Measurements from ENCODE around the gene RAPGEF2. TPM values are rescaled to one million over a fixed set of nuclear protein-coding genes. Genes with fewer than 3 reads are reported as not detected.
A peak's percentile ranks its signal among the peaks of the same experiment; 100 is the strongest.

RAPGEF2 gene
- total and polyA plus RNA-seq, 9 of the 15 experiments (the other 6 are each of a cell fraction or from before 2014, with no cell fraction given): 3.1 to 32.6 (median 23.1) TPM

DNA sequence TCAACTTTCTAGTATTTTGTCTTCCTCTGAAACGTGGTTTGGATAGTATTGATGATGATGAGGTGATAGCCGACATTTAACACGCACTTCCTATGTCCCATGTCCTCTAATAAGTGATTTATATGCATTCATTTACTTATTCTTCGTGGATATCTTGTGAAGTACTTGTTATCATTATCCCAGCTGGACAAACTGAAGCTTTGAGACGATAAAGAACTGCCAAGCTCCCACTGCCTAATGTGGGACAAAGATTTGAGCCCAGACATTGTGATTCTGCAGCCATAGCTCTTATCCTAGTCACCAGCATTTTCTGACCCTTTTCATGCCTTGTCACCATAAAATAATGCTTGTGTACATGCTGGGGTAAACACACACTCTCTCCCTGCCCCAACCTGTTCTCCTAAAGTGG lies 92.5 kb downstream of the RAPGEF2 start (continued):
- TF ChIP-seq ZHX1 (conservative IDR thresholded peaks at IDR 0.05; ENCODE audit: low read length): no peak
- no peak for TF ChIP-seq ETV5 (CRISPR knock-in tag; IDR thresholded peaks at IDR 0.05; ENCODE audit: low read depth)
- TF ChIP-seq, protein P1, sequence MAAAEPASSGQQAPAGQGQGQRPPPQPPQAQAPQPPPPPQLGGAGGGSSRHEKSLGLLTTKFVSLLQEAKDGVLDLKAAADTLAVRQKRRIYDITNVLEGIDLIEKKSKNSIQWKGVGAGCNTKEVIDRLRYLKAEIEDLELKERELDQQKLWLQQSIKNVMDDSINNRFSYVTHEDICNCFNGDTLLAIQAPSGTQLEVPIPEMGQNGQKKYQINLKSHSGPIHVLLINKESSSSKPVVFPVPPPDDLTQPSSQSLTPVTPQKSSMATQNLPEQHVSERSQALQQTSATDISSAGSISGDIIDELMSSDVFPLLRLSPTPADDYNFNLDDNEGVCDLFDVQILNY (CRISPR knock-in tag; IDR thresholded peaks at IDR 0.05): no peak
- TF ChIP-seq BRCA1 (IDR thresholded peaks at IDR 0.05): no peak
- TF ChIP-seq BRCA1 (CRISPR knock-in tag; IDR thresholded peaks at IDR 0.05): no peak
- peak; percentile 95 for TF ChIP-seq NCOR1 (IDR thresholded peaks at IDR 0.05)
- no peak for TF ChIP-seq HOXB6 (CRISPR knock-in tag; IDR thresholded peaks at IDR 0.05; ENCODE audit: borderline replicate concordance)
- TF ChIP-seq PTTG1 (tag; IDR thresholded peaks at IDR 0.05; ENCODE audit: low read depth): no peak
- no peak for TF ChIP-seq CSDE1 (IDR thresholded peaks at IDR 0.05)
- TF ChIP-seq ZNF146 (CRISPR knock-in tag; IDR thresholded peaks at IDR 0.05; ENCODE audit: unreplicated experiment): no peak
- TF ChIP-seq ZNF347 (CRISPR knock-in tag; IDR thresholded peaks at IDR 0.05; ENCODE audit: low read depth): no peak
- TF ChIP-seq NFRKB (IDR thresholded peaks at IDR 0.05; ENCODE audit: low read depth): no peak
- no peak for TF ChIP-seq ZNF282 (CRISPR knock-in tag; IDR thresholded peaks at IDR 0.05)
- no peak for TF ChIP-seq THRAP3 (IDR thresholded peaks at IDR 0.05; ENCODE audit: borderline replicate concordance)
- TF ChIP-seq HSF4 (CRISPR knock-in tag; IDR thresholded peaks at IDR 0.05; ENCODE audit: borderline replicate concordance): no peak
- peak; percentile 90 for TF ChIP-seq SMARCA4 (IDR thresholded peaks at IDR 0.05)
- TF ChIP-seq MBD1 (CRISPR knock-in tag; IDR thresholded peaks at IDR 0.05): no peak
- no peak for TF ChIP-seq BACH1 (tag; IDR thresholded peaks at IDR 0.05)
- TF ChIP-seq SMARCE1 (IDR thresholded peaks at IDR 0.05): peak; percentile 65
- TF ChIP-seq, protein P2, sequence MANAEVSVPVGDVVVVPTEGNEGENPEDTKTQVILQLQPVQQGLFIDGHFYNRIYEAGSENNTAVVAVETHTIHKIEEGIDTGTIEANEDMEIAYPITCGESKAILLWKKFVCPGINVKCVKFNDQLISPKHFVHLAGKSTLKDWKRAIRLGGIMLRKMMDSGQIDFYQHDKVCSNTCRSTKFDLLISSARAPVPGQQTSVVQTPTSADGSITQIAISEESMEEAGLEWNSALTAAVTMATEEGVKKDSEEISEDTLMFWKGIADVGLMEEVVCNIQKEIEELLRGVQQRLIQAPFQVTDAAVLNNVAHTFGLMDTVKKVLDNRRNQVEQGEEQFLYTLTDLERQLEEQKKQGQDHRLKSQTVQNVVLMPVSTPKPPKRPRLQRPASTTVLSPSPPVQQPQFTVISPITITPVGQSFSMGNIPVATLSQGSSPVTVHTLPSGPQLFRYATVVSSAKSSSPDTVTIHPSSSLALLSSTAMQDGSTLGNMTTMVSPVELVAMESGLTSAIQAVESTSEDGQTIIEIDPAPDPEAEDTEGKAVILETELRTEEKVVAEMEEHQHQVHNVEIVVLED (CRISPR knock-in tag; IDR thresholded peaks at IDR 0.05): no peak
- TF ChIP-seq SNRNP70 (optimal IDR thresholded peaks at IDR 0.05; ENCODE audit: low read depth, low read length): no peak
- no peak for TF ChIP-seq MCM3 (IDR thresholded peaks at IDR 0.05)
- TF ChIP-seq ELF4 (CRISPR knock-in tag; IDR thresholded peaks at IDR 0.05): no peak
- TF ChIP-seq ZNF785 (CRISPR knock-in tag; IDR thresholded peaks at IDR 0.05): no peak
- no peak for TF ChIP-seq MTF1 (CRISPR knock-in tag; IDR thresholded peaks at IDR 0.05; ENCODE audit: borderline replicate concordance)
- no peak for TF ChIP-seq HMG20A (CRISPR knock-in tag; conservative IDR thresholded peaks at IDR 0.05)
